GM18517 (cell line): ENCODE measurements around the gene FAM98C.
"Not testable (repeated sequence)": the region's sequence is repeated elsewhere in the genome, so short reads cannot be mapped to it uniquely, and the experiment has no call there.

Experiments
- ATAC-seq: cut with Tn5 transposase; IDR thresholded peaks from one replicate; pipeline ENCODE4 v1.9.1; 2021; ENCODE audit warnings: mild to moderate bottlenecking, moderate library complexity; ENCODE audit not compliant: unreplicated experiment

FAM98C gene

GRCh38 chr19:38402967-38403674 is at the start of gene FAM98C:
FAM98C (plus strand) TSS chr19:38403093; CDS start chr19:38403154, 61 bp downstream.
- peak; percentile 87 for ATAC-seq

GRCh38 chr19:38355728-38356725 is 46.9 kb upstream of the FAM98C start:
- ATAC-seq: no peak

GRCh38 chr19:38358071-38358470 is 44.8 kb upstream of the FAM98C start:
- no peak for ATAC-seq

- no peak for ATAC-seq
These were observed 43.5 kb upstream of the FAM98C start for GRCh38 chr19:38359242-38360021.

- no peak for ATAC-seq
These were observed 42.5 kb upstream of the FAM98C start for GRCh38 chr19:38360351-38360750.

GRCh38 chr19:38360839-38361631 is 41.9 kb upstream of the FAM98C start:
- no peak for ATAC-seq

GRCh38 chr19:38361633-38362075 is 41.2 kb upstream of the FAM98C start:
- ATAC-seq: no peak

- ATAC-seq: no peak
These were observed 40.6 kb upstream of the FAM98C start for GRCh38 chr19:38362076-38362945.

- ATAC-seq: not testable (repeated sequence)
These were observed 39.8 kb upstream of the FAM98C start for GRCh38 chr19:38362946-38363688.

GRCh38 chr19:38367041-38367440 is 35.9 kb upstream of the FAM98C start:
- ATAC-seq: no peak

- ATAC-seq: no peak
These were observed 33.3 kb upstream of the FAM98C start for GRCh38 chr19:38369584-38369983.

GRCh38 chr19:38370299-38370698 is 32.6 kb upstream of the FAM98C start:
- no peak for ATAC-seq

- ATAC-seq: no peak
These were observed 31.8 kb upstream of the FAM98C start for GRCh38 chr19:38371081-38371480.

- no peak for ATAC-seq
These were observed 29.0 kb upstream of the FAM98C start for GRCh38 chr19:38373907-38374331.

GRCh38 chr19:38374332-38375097 is 28.4 kb upstream of the FAM98C start, which contains the start of gene PSMD8:
PSMD8 (plus strand) TSS chr19:38374571; CDS start chr19:38374602, 31 bp downstream.
- peak; percentile 93 for ATAC-seq

GRCh38 chr19:38375098-38375493 is 27.8 kb upstream of the FAM98C start:
- no peak for ATAC-seq

- no peak for ATAC-seq
These were observed 27.1 kb upstream of the FAM98C start for GRCh38 chr19:38375748-38376147.

GRCh38 chr19:38376576-38376975 is 26.3 kb upstream of the FAM98C start:
- ATAC-seq: no peak
